ENCODE results near the gene SYT12.
A peak's percentile ranks its signal among the peaks of the same experiment; 100 is the strongest.

SYT12 gene

GRCh38 chr11:67031791-67032561, 9.0 kb downstream of the SYT12 start:
- no peak for DNase-seq

- no peak for DNase-seq
Observed at GRCh38 chr11:67032830-67033551, 10.1 kb downstream of the SYT12 start.

GRCh38 chr11:67033661-67034166, 10.8 kb downstream of the SYT12 start:
- DNase-seq: no peak

- DNase-seq: no peak
Observed at GRCh38 chr11:67034350-67034749, 11.4 kb downstream of the SYT12 start.

- DNase-seq: no peak
Observed at GRCh38 chr11:67040147-67040546, 17.2 kb downstream of the SYT12 start.

- DNase-seq: no peak
Observed at GRCh38 chr11:67041602-67042001, 18.7 kb downstream of the SYT12 start.

- no peak for DNase-seq
Observed at GRCh38 chr11:67043572-67044349, 20.8 kb downstream of the SYT12 start.

GRCh38 chr11:67044496-67044895, 21.6 kb downstream of the SYT12 start:
- DNase-seq: no peak

GRCh38 chr11:67045314-67045713, 22.4 kb downstream of the SYT12 start:
- DNase-seq: no peak

- no peak for DNase-seq
Observed at GRCh38 chr11:67048515-67049130, 25.7 kb downstream of the SYT12 start.

- no peak for DNase-seq
Observed at GRCh38 chr11:67050139-67050538, 27.2 kb downstream of the SYT12 start.

- DNase-seq: no peak
Observed at GRCh38 chr11:67051180-67051893, 28.4 kb downstream of the SYT12 start.

- DNase-seq: no peak
Observed at GRCh38 chr11:67051945-67052488, 29.1 kb downstream of the SYT12 start.

GRCh38 chr11:67052891-67053290, 30.0 kb downstream of the SYT12 start:
- DNase-seq: no peak

- DNase-seq: peak; percentile 3
Observed at GRCh38 chr11:67053896-67054329, 31.0 kb downstream of the SYT12 start.

GRCh38 chr11:67054346-67054835, 31.5 kb downstream of the SYT12 start:
- no peak for DNase-seq

GRCh38 chr11:67054836-67055523, 32.0 kb downstream of the SYT12 start:
- DNase-seq: peak; percentile 61

- peak; percentile 28 for DNase-seq
Observed at GRCh38 chr11:67055812-67056211, 32.9 kb downstream of the SYT12 start.

GRCh38 chr11:67056267-67057204, 33.6 kb downstream of the SYT12 start, which contains the start of gene RHOD:
RHOD (plus strand) TSS chr11:67056847; CDS start chr11:67056903, 56 bp downstream.
- no peak for DNase-seq

- no peak for DNase-seq
Observed at GRCh38 chr11:67057205-67057672, 34.3 kb downstream of the SYT12 start.
